Endothelial cell (in vitro differentiated cells): ENCODE data around the gene IL2RG. TPM values are rescaled to one million over a fixed set of nuclear protein-coding genes. Genes with fewer than 3 reads are reported as not detected.

Source experiments
- DNase-seq: peaks from one replicate; pipeline ENCODE4 v3.0.0; 2021; ENCODE audit warnings: low spot score
- H3K27ac Mint-ChIP-seq: one replicate; pipeline ENCODE4 v1.8.0; 2021; ENCODE audit warnings: mixed read lengths, inconsistent platforms; ENCODE audit not compliant: unreplicated experiment
- H3K27me3 Mint-ChIP-seq: one replicate; pipeline ENCODE4 v1.8.0; 2021; ENCODE audit warnings: mild to moderate bottlenecking, moderate library complexity, mixed read lengths, inconsistent platforms; ENCODE audit not compliant: unreplicated experiment
- H3K36me3 Mint-ChIP-seq: one replicate; pipeline ENCODE4 v1.8.0; 2021; ENCODE audit warnings: mild to moderate bottlenecking, low read depth, mixed read lengths, inconsistent platforms; ENCODE audit not compliant: unreplicated experiment
- H3K4me1 Mint-ChIP-seq: one replicate; pipeline ENCODE4 v1.8.0; 2021; ENCODE audit warnings: mild to moderate bottlenecking, mixed read lengths, inconsistent platforms; ENCODE audit not compliant: unreplicated experiment
- H3K4me3 Mint-ChIP-seq: one replicate; pipeline ENCODE4 v1.8.0; 2021; ENCODE audit warnings: mild to moderate bottlenecking, mixed read lengths, inconsistent platforms; ENCODE audit not compliant: unreplicated experiment
- H3K9me3 Mint-ChIP-seq: one replicate; pipeline ENCODE4 v1.8.0; 2021; ENCODE audit warnings: mixed read lengths, inconsistent platforms; ENCODE audit not compliant: unreplicated experiment
- CTCF ChIP-seq: fragments of 200-600 bp; sonication (generic); IDR thresholded peaks from one replicate; pipeline ENCODE4 v1.5.0; 2021; ENCODE audit warnings: antibody characterized with exemption; ENCODE audit not compliant: unreplicated experiment
- total RNA-seq: library from RNA; stranded (reverse); fragmentation: NEBNext Ultra II Directional; extraction: Animal tissue kit (Norgen Biotek cat#: 25700); gene quantifications from one replicate; pipeline ENCODE4 v1.2.1, GENCODE V29; 2021; ENCODE audit not compliant: unreplicated experiment

Gene IL2RG
- total RNA-seq, 1 donor from 2014 or later: not detected

- H3K4me1 Mint-ChIP-seq: peaks cover 11% of the 10 kb centered on the region
- peaks cover 4% of the 10 kb centered on the region for H3K27me3 Mint-ChIP-seq
- peak overlapping the region; percentile 36 for H3K27ac Mint-ChIP-seq
- H3K4me3 Mint-ChIP-seq: peak overlapping the region; percentile 96
- DNase-seq: no peak
- no peak for TF ChIP-seq CTCF
- no peaks in the 10 kb centered on the region for H3K36me3 Mint-ChIP-seq
- no peaks in the 10 kb centered on the region for H3K9me3 Mint-ChIP-seq
These were observed 16.3 kb downstream of the IL2RG start for GRCh38 chrX:71095033-71095432.

DNA sequence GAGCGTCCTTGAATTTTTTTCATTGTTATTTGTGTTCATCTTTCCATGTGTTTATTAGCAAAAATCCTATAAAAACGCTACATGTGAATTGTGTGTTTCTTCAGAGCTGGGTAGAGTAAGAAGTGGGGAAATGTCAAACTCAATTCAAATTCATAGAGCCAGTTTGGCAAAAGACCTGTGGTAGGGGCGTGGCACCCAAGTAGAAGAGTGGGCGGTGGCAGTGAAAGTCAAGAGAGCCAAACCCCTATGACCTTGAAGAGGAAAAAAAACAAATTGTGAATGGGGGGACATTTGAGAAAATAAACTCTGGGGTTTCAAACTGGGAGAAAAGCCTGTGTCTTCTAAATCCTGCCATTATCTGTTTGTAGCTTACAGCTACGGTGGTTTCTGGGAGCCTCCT is 20.1 kb downstream of the IL2RG start:
- TF ChIP-seq CTCF: no peak
- Mint-ChIP-seq H3K36me3 (no peaks in the 10 kb centered on the region), H3K27me3 (peaks cover 4% of the 10 kb centered on the region), H3K4me1 (peaks cover 3% of the 10 kb centered on the region), H3K27ac (no peak overlapping the region), H3K9me3 (no peaks in the 10 kb centered on the region), H3K4me3 (no peak overlapping the region)
- no peak for DNase-seq

GRCh38 chrX:71085900-71086299 is 25.5 kb downstream of the IL2RG start:
- Mint-ChIP-seq H3K27ac (no peak overlapping the region), H3K27me3 (no peaks in the 10 kb centered on the region), H3K4me1 (no peaks in the 10 kb centered on the region), H3K9me3 (no peaks in the 10 kb centered on the region), H3K36me3 (no peaks in the 10 kb centered on the region), H3K4me3 (no peak overlapping the region)
- no peak for TF ChIP-seq CTCF
- no peak for DNase-seq

DNA sequence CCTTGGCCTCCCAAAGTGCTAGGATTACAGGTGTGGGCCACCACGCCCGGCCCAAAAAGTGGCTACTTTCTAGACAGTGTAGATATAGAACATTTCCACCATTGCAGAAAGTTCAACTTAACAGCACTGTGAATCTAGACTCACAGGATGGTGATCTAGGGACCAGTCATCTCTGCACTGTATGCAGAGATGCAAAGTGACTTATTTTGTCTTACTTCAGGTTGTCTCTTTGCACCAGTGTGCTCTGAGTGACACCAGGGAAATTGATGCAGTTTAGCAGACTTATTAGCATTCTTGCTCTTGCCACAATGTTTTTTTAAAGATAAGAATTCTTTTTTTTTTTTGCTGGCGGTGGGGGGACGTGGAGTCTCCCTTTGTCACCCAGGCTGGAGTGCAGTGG is 28.6 kb downstream of the IL2RG start:
- DNase-seq: no peak
- Mint-ChIP-seq H3K4me1 (no peaks in the 10 kb centered on the region), H3K36me3 (no peaks in the 10 kb centered on the region), H3K27ac (no peak overlapping the region), H3K4me3 (no peak overlapping the region), H3K9me3 (no peaks in the 10 kb centered on the region), H3K27me3 (no peaks in the 10 kb centered on the region)
- no peak for TF ChIP-seq CTCF

- no peak for TF ChIP-seq CTCF
- H3K27me3 Mint-ChIP-seq: no peaks in the 10 kb centered on the region
- H3K4me1 Mint-ChIP-seq: no peaks in the 10 kb centered on the region
- H3K36me3 Mint-ChIP-seq: no peaks in the 10 kb centered on the region
- no peak for DNase-seq
- H3K4me3 Mint-ChIP-seq: no peak overlapping the region
- H3K9me3 Mint-ChIP-seq: no peaks in the 10 kb centered on the region
- H3K27ac Mint-ChIP-seq: no peak overlapping the region
These were observed 29.2 kb downstream of the IL2RG start for GRCh38 chrX:71082124-71082647.
